Stimulated activated naive CD8-positive, alpha-beta T cell treated with anti-CD3 and anti-CD28 coated beads, Interleukin-15, Interleukin-2, amounts not matched to agents 100 ng/mL and 50 ng/mL, for 24 hours (primary cell): ENCODE results near the gene TRPV4.

Experiments used
- H3K27ac Mint-ChIP-seq: one replicate; pipeline ENCODE4 v1.8.0; 2021; ENCODE audit warnings: mild to moderate bottlenecking, mixed read lengths
- H3K27me3 Mint-ChIP-seq: one replicate; pipeline ENCODE4 v1.8.0; 2021; ENCODE audit warnings: mixed read lengths
- H3K36me3 Mint-ChIP-seq: one replicate; pipeline ENCODE4 v1.8.0; 2021; ENCODE audit warnings: low read depth, mixed read lengths
- H3K4me1 Mint-ChIP-seq: one replicate; pipeline ENCODE4 v1.8.0; 2021; ENCODE audit warnings: low read depth, mixed read lengths
- H3K4me3 Mint-ChIP-seq: one replicate; pipeline ENCODE4 v1.8.0; 2021; ENCODE audit warnings: mild to moderate bottlenecking, mixed read lengths
- H3K9me3 Mint-ChIP-seq: one replicate; pipeline ENCODE4 v1.8.0; 2021; ENCODE audit warnings: mixed read lengths

Gene TRPV4

DNA sequence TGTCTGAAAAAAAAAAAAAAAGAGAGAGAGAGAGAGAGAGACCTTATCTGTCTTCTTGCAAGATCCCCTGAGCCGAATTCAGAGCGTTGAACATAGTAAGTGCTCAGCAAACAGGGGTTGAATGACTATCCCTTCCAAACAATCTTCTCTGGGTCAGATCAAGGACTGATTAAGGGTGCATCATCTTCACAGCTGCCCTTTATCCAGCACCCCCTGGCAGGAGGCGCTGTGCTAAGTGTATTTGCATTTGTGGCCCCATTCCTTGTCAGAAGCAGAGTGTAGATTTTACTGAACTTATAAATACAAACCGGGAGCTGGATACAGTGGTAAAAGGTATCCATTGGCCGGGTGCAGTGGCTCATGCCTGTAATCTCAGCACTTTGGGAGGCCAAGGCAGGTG is 8.8 kb upstream of the TRPV4 start:
- H3K9me3 Mint-ChIP-seq, result no peaks in the 10 kb centered on the region
- H3K36me3 Mint-ChIP-seq, result no peaks in the 10 kb centered on the region
- H3K27ac Mint-ChIP-seq, result no peak overlapping the region
- H3K4me3 Mint-ChIP-seq, result no peak overlapping the region
- no peaks in the 10 kb centered on the region for H3K27me3 Mint-ChIP-seq
- H3K4me1 Mint-ChIP-seq, result peaks cover 4% of the 10 kb centered on the region

DNA sequence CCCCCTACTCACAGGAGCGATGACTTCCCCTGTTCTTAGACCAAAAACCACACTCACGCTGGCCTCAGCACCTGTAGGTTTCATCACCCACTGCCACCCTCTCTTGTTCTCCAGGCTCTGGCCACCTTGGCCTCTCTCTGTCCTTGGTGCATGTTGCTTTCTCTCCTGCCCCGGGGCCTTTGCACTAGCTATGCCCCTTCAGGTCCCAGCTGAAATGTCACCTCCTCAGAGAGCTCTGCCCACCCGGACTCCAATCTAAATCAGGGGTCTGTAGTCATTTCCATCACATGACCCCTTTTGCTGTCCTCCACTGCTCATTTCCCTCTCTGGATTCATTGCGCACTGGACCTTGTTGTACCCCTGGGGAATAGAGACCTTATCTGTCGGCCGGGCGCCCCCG is 8.2 kb upstream of the TRPV4 start:
- no peak overlapping the region for H3K4me3 Mint-ChIP-seq
- no peak overlapping the region for H3K27ac Mint-ChIP-seq
- H3K4me1 Mint-ChIP-seq, result peaks cover 4% of the 10 kb centered on the region
- no peaks in the 10 kb centered on the region for H3K36me3 Mint-ChIP-seq
- H3K27me3 Mint-ChIP-seq, result no peaks in the 10 kb centered on the region
- H3K9me3 Mint-ChIP-seq, result no peaks in the 10 kb centered on the region

DNA sequence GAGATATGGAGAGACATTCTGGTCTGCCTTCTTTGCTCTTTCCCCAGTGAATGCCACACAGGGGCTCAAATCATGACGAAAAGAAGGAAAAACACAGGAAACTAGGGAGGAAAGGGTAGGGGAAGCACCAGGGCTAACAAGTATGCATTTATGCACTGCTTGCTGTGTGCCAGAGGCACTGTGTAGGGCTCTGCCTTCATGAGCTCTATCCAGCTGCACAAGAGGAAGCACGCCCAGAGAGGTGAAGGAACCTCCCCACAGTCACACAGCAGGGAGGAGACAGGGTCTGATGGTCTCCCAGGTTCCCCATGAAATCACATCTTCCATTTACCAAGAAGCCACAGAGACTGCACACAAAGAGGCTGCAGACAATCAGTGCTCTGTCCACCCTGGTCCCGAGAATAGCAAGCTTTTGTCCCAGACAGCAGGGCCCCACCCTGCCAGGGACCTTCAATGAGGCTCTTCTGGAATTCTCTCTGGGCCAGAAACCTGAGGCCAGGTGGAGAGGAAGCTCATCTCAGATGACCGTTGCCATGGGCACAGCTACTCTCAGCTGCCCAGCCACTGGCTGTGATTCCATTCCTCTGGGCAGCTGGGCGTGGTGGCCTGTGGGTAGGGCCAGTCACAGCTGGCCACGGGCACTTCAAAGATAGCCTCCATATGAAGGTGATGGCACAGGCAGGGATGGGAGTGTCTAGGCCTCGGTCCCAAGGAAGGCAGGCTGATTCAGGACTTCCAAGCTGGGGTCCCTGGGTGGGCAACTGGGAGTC is 7.3 kb upstream of the TRPV4 start:
- H3K27ac Mint-ChIP-seq, result no peak overlapping the region
- H3K4me3 Mint-ChIP-seq, result no peak overlapping the region
- H3K36me3 Mint-ChIP-seq, result no peaks in the 10 kb centered on the region
- H3K4me1 Mint-ChIP-seq, result peaks cover 4% of the 10 kb centered on the region
- no peaks in the 10 kb centered on the region for H3K9me3 Mint-ChIP-seq
- H3K27me3 Mint-ChIP-seq, result no peaks in the 10 kb centered on the region

DNA sequence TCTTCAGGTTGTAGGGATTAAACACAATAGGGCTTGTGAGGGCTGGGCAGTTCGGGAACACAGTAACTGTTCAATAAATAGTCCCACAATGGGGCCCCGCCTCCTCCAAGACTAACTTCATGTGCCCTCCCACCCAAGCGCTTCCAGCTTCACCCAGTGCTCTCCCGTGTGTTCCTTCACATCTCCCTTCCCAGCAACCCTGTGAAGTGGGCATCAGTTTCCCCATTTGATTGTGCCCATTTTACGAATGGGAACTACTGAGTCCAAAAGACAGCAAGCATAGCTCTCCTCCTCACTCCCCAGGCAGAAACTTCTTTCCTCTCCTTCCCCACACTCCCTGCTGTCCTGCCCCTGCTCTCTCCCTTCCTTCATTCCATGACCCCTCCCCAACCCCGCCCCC is 6.2 kb upstream of the TRPV4 start:
- no peaks in the 10 kb centered on the region for H3K4me1 Mint-ChIP-seq
- H3K27ac Mint-ChIP-seq, result no peak overlapping the region
- H3K36me3 Mint-ChIP-seq, result no peaks in the 10 kb centered on the region

DNA sequence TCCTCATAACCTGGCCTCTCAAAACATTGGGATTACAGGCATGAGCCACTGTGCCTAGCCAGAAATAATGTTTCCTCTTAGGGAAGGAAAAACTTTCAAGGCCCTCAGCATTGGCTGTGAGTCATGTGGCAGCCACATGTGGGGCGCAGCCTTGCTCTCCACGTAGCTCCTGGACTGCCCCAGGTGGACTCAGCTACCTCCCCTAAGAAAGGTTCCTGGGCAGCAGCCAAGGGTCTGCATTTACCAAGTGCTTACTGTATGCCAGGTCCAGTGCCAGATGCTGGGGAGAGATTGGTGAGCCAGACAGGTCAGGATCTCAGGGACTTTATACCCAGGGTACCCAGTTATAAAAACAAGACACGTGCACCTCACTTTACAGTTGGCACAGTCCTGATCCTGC is 3.7 kb upstream of the TRPV4 start:
- H3K4me3 Mint-ChIP-seq, result no peak overlapping the region

More for the DNA sequence above, 6.2 kb upstream of the TRPV4 start:
- Mint-ChIP-seq H3K4me3 (no peak overlapping the region), H3K9me3 (no peaks in the 10 kb centered on the region), H3K27me3 (no peaks in the 10 kb centered on the region)

DNA sequence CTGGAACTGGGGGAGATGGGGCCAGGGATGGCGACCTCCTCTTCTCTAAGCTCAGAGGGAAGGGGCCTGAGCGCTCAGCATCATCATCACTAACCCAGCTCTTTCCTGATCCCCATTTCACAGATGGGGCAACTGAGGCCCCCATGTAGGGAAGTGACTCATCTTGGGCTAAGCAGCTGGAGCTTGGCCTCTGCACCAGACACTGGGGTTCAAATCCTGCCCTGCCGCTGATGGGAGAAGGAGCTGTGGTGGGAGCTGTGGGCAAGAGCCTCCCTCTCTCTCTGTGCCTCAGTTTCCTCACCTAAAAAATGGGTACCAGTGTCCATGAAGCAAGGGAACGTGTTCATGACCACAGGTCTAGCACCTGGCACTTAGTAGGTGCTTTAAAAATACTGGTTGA is 2.6 kb upstream of the TRPV4 start:
- Mint-ChIP-seq H3K4me1 (peaks cover 4% of the 10 kb centered on the region), H3K36me3 (no peaks in the 10 kb centered on the region), H3K27me3 (peaks cover 17% of the 10 kb centered on the region), H3K4me3 (no peak overlapping the region), H3K27ac (no peak overlapping the region), H3K9me3 (no peaks in the 10 kb centered on the region)

More for the DNA sequence above, 3.7 kb upstream of the TRPV4 start:
- Mint-ChIP-seq H3K27ac (no peak overlapping the region), H3K36me3 (no peaks in the 10 kb centered on the region), H3K4me1 (peaks cover 4% of the 10 kb centered on the region), H3K27me3 (peaks cover 7% of the 10 kb centered on the region), H3K9me3 (no peaks in the 10 kb centered on the region)

DNA sequence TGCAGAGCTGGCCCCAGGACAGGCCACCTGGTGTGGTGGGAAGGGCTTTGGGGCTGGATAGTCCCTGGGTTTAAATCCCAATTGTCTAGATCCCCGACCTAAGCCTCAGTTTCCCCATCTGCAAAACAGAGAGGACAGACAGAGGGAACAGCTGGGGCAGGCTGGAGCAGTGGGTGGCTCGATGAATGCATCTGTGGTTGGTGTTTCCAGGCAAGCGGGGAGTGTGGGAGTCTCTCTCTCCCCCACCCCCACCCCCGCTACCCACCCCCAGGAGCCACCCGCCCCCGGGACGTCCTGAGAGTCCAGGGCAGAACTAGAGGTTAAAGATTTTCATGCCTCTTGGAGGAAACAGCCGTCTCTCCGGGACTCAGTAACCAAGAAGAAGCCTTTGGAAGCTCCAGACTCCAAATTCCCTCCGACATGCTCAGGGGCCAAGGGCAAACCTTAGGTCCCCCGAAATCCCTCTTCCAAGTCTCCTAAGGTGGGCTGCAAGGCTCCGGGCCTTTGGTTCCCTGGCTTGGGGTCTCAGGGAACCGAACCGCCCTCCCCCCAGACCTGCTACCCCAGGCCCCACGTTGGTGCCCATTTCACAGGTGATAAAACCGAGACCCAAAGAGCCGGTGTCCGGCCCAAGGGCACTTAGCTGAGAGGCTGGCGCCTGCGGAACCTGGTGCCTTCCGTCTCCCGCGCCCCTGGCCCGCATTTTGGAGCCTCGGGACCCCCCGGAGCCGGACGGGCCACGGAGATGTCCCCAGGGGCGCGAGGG is 474 bp downstream of the TRPV4 start:
- H3K4me1 Mint-ChIP-seq, result peaks cover 4% of the 10 kb centered on the region
- no peak overlapping the region for H3K4me3 Mint-ChIP-seq
- no peaks in the 10 kb centered on the region for H3K36me3 Mint-ChIP-seq
- H3K27ac Mint-ChIP-seq, result no peak overlapping the region
- no peaks in the 10 kb centered on the region for H3K9me3 Mint-ChIP-seq
- peaks cover 21% of the 10 kb centered on the region for H3K27me3 Mint-ChIP-seq

DNA sequence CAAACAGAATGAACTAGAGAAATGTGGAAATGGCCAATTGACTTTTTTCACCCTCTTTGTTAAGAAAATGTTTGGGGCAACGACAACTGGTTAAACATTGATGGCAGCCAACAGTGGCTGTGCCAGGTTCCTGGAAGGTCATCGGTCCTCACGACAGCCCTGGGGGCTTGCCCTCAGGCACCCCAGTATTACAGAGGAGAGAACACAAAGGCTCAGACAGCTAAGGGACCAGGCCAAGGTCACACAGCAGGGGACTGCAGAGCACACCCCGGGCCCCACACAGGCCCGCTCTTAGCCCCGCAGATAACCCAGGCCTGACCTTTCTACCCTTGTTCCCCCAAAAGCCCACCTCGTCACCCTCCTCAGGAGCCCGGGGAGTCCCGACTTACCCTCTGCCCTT is 1.3 kb downstream of the TRPV4 start:
- Mint-ChIP-seq H3K9me3 (no peaks in the 10 kb centered on the region), H3K27ac (no peak overlapping the region), H3K36me3 (no peaks in the 10 kb centered on the region), H3K4me3 (no peak overlapping the region), H3K27me3 (peaks cover 21% of the 10 kb centered on the region), H3K4me1 (peaks cover 4% of the 10 kb centered on the region)

DNA sequence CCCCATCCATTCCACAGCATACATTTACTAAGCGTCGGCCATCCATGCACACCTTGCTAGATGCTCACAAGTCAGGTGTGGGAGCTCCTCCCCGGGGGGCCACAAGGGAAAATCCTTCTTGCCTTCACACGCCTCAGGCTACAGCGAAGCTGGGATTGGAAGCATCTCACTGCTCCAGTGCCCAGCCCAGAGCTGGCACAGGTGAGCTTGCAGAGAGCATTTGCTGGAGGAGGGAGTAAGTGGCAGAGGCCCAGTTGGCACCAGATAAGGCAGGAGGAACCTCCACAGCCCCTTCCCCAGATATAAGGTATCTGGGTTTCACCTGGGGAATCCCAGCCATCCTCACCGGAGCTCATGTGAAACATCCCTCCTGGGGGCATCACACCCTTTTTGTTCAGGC is 1.8 kb downstream of the TRPV4 start:
- H3K36me3 Mint-ChIP-seq, result no peaks in the 10 kb centered on the region
- no peak overlapping the region for H3K27ac Mint-ChIP-seq
- no peak overlapping the region for H3K4me3 Mint-ChIP-seq
- H3K9me3 Mint-ChIP-seq, result no peaks in the 10 kb centered on the region
- H3K27me3 Mint-ChIP-seq, result peaks cover 21% of the 10 kb centered on the region
- H3K4me1 Mint-ChIP-seq, result peaks cover 4% of the 10 kb centered on the region

DNA sequence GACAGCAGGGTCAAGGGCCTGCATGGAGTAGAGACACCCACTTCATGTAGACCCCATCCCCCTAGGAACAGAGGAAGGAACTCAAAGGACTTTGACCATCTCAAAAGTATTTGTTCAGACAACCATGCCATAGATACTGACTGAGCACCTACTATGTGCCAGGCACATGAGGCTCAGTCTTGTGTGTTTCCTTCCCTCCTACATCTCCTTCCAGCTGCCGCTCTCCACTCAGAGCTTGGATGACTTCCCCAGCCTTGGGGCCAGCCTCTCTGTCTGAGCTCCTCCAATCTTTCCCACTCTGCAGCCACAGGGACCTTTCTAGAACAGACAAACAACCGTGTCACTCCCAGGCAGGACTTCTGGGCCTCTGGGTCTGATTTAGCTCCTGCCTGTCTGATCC is 2.5 kb downstream of the TRPV4 start:
- Mint-ChIP-seq H3K9me3 (no peaks in the 10 kb centered on the region), H3K27me3 (peaks cover 21% of the 10 kb centered on the region), H3K36me3 (no peaks in the 10 kb centered on the region), H3K27ac (no peak overlapping the region), H3K4me1 (peaks cover 4% of the 10 kb centered on the region), H3K4me3 (no peak overlapping the region)

DNA sequence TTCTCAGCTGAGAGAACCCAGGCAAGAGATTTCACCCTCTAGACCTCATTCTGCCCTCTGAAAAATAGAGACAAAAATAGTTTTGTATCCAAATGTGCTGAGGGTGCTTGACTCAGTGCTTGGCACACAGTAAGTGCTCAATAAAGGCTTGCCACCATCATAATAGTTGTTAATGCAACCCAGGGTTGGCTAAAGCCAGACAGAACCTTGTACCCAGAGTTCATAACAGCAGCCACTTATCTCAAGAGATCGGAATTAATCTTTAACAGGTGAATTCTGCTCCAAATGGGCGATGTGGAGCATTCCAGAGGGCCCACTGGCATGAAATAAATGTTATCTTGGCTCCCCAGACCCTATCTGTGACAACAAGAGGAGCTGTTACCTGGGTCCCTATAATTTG is 2.9 kb downstream of the TRPV4 start:
- Mint-ChIP-seq H3K27ac (no peak overlapping the region), H3K4me1 (peaks cover 4% of the 10 kb centered on the region), H3K4me3 (no peak overlapping the region), H3K36me3 (no peaks in the 10 kb centered on the region), H3K27me3 (peaks cover 21% of the 10 kb centered on the region), H3K9me3 (no peaks in the 10 kb centered on the region)

DNA sequence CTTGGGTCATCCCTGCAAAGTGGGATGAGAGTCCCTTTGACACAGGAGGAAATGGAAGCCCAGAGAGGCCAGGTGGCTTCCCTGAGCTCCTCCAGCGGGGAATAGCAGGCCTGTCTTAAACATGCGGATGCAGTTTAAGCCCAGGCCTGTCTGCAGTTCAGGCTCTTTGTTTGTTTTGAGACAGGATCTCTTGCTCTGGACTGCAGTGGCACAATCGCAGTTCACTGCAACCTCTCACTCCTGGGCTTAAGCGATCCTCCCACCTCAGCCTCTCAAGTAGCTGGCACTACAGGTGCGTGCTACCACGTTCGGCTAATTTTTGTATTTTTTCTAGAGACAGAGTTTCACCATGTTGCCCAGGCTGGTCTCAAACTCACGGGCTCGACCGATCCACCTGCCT is 3.5 kb downstream of the TRPV4 start:
- H3K4me1 Mint-ChIP-seq, result peaks cover 4% of the 10 kb centered on the region
- H3K9me3 Mint-ChIP-seq, result no peaks in the 10 kb centered on the region
- H3K4me3 Mint-ChIP-seq, result no peak overlapping the region
- H3K27ac Mint-ChIP-seq, result no peak overlapping the region
- H3K27me3 Mint-ChIP-seq, result peaks cover 21% of the 10 kb centered on the region
- H3K36me3 Mint-ChIP-seq, result no peaks in the 10 kb centered on the region

DNA sequence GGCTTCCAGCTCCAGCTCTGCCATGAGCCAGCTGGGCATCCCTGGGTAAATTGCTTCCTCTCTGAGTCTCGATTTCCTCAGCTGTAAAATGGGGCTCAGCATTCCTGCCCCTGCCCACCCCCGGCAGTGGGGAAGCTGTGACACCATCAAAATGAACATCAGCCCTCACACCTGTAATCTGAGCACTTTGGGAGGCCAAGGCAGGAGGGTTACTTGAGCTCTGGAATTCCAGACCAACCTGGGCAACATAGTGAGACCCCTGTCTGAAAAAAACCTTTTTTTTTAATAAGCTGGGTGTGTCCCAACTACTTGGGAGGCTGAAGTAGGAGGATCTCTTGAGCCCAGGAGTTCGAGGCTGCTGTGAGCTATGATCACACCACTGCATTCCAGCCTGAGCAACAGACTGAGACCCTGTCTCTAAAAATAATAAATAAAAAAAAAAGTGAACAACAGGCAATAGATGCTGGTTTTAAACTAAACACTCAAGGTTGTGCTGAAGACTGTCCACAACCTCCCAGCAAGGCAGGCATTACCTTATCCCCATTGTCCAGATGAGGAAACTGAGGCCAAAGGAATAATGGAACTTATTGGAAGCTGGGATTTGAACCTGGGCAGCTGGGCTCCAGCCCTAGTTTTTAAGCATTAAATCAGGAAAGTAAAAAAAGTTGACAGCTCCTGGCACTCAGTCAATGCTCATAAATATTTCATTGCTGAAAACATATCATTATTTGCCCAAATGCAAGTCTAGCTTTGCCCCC is 4.3 kb downstream of the TRPV4 start:
- H3K9me3 Mint-ChIP-seq, result no peaks in the 10 kb centered on the region
- H3K27ac Mint-ChIP-seq, result no peak overlapping the region
- peaks cover 4% of the 10 kb centered on the region for H3K4me1 Mint-ChIP-seq
- no peaks in the 10 kb centered on the region for H3K36me3 Mint-ChIP-seq
- peaks cover 20% of the 10 kb centered on the region for H3K27me3 Mint-ChIP-seq
- H3K4me3 Mint-ChIP-seq, result no peak overlapping the region

DNA sequence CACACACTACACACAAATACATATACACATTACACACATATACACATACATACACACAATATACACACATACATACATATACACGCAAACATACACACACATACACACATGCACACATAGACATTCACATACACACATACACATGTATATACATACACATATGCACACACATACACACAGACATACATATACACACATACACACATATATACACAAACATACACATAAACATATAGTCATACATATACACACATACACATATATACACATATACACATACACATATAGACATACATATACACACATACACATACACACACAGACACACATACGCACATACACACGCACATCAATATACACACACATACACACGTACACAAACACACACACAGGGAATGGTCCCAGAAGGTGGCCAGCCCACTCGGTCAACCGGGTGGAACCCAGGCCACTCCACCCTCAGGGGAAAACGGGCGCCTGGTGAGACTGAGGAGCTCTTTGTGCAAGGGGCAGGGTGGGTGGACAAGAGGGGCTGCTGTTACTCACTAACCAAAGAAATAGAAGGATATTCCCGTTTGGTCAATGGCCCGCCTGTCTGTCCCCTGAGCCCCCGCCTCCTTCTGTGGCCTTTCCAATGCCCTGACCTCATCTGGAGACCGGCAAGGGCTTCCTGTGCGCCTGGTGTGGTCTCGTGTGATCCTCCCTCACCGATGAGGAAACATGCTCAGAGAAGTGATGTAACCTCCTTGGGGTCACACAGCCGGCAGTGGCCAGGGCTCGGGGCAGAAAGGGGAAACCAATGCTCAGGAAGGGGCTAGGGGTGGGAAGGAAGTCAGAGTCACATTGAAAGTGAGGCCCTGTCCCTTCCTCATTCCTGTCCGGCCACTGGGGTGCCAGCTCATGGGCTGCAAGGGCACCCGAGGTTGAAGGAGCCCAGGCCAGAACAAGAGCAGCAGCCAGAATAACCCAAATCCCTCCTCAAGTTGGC is 5.3 kb downstream of the TRPV4 start:
- H3K4me1 Mint-ChIP-seq, result no peaks in the 10 kb centered on the region
- H3K36me3 Mint-ChIP-seq, result no peaks in the 10 kb centered on the region
- H3K27ac Mint-ChIP-seq, result no peak overlapping the region
- peaks cover 15% of the 10 kb centered on the region for H3K27me3 Mint-ChIP-seq
- H3K9me3 Mint-ChIP-seq, result no peaks in the 10 kb centered on the region
- H3K4me3 Mint-ChIP-seq, result no peak overlapping the region
